ENCODE results near the gene CHRNA4.

The CHRNA4 gene

DNA sequence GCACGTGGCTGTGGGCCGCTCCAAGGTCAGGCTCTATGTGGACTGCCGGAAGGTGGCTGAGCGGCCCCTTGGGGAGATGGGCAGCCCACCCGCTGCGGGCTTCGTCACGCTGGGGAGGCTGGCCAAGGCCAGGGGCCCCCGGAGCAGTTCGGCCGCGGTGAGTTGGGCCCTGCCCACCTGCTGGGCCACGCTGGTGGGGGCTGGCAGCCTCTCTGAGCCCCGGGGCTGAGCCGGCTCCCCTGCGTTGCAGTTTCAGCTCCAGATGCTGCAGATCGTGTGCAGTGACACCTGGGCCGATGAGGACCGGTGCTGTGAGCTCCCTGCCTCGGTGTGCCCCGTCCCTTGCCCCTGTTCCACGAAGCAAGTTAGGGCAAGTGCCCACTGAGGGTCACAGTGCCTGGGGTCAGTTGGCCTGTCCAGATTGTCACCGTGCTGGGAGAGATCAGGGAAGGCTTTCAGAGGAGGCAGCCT is 41.1 kb downstream of the CHRNA4 start:
- no peak for DNase-seq (ENCODE audit: low read depth)

DNA sequence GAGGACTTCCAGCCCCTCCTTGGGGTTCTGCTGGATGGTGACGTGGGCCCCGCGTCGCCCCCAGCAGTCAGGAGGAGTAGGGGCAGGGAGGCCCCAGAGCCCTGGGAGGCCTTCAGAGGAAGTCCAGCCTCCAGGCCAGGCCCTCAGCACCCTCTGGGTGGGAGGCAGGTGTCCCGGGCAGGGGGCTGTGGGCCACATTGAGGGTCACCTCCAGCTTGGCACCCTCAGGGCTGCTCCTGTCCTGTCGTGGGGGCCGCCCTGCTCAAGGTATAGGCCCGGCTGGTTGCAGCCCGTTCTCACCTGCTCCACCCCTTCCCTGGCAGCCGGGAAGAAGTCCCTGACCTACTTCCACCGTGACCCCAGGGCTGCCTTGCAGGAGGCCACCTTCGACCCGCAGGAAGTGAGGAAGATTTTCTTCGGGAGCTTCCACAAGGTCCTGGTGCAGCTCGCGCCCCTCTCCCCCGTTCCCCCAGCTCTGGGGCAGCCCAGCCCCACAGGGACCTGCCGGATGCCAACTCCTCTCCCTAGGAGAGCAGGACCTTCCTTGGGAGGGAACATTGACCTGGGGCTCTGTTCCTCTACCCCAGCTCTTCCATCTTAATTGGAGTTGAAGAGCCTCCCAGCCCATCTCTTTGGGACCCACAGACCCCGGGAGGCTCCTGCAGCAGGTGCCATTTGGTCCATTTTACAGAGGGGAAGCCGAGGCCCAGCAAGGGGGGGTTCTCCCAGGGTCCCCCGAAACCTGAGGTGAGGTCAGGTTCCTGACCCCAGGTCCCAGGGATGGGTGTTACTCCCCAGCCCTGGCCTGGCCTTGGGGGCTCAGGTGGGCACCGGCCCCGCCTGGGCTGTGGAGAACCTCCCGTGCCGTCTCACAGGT is 41.7 kb downstream of the CHRNA4 start:
- no peak for DNase-seq (ENCODE audit: low read depth)

DNA sequence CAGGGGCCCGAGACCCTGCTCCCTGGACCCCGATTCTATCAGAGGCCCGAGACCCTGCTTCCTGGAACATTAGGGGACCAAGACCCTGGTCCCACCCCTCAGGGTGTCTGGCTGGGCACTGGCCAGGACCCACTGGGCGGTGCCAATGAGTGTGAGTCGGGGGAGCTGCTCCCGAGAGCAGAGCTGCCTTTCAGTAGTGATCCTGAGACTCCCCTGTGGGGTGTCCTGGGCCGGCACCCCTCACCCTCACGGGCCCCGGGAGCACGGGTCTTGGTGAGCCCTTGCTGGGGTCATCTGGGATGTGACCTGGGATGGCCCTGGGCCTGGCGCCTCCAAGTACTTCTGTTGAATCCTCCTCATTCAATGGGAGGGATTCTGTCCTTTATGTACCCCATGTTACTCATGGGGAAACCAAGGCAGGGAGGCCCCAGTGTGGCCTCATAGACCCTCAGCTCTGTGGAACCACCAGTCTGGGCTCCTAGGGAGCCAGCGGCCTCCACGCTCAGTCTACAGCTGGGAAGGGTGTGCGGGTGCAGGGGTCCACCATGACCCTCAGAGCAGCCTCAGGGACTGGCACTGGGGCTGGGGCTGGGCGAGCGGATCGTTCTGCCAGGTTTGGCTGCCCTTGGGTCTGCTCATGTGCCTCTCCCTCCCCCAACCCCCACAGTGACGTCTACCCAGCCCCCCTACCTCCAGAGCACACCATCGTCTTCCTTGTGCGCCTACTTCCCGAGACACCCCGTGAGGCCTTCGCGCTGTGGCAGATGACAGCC is 42.6 kb downstream of the CHRNA4 start:
- no peak for DNase-seq (ENCODE audit: low read depth)

DNA sequence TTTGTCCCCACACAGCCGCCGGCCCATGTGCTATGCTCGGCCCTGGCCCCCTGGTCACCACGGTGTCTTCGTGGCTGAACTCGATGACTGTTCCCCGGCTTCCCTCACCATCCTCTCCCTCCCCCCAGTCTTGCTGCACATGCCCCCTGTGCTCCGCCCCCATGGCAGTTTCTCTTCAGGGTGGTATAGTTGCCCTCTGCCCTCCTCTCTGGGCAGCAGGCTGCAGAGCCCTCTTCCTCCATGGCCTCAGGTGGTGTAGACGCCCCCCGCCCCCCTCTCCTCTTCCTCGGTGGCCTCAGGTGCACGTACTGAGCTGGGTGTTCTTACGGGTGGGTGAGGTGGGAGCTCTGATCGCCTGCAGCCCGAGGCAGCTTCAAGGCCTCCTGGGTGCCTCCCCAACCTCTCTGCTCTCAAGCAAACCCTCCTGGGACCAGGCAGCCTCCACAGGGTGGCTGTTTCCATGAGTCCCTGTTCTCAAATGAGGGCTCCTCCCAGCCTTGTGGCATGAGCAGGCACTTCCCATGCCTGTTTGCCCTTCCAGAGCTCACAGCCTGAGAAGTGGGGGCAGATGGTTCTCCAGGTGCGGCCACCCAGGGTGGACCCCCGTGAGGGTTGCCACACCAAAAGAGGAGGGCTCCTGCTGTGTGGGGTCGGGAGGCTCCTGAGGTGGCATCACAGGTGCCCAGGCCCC is 43.4 kb downstream of the CHRNA4 start:
- DNase-seq (ENCODE audit: low read depth): no peak

DNA sequence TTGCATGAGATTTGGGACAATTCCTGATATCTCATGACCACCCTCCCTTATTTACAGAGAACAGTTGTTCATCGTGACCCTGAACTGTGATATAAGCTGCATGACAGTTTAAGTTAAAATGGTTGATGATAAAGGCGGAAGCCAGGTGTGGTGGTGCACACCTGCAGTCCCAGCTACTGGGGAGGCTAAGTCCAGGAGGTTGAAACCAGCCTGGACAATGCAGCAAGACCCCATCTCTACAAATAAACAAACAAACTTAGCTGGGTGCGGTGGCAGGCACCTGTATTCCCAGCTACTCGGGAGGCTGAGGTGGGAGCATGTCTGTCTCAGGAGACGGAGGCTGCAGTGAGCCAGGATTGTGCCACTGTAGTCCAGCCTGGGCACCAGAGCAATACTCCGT is 44.1 kb downstream of the CHRNA4 start:
- no peak for DNase-seq (ENCODE audit: low read depth)

DNA sequence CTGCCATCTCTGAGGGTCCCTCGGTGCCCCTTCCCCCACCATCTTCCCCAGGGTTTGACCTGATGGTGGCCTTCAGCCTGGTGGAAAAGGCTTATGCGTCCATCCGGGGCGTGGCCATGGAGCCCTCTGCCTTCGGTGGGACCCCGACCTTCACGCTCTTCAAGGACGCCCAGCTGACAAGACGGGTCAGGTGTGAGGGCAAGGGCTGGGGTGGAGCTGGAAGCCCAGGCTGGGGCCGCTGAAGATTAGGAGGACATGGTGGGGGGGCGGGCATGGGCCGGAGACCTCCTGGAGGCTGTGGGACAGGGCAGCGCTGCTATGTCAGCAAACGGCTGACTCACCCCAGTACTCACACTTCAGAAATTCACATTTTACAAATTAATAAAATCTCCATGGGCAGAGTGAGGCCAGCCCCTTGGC is 44.6 kb downstream of the CHRNA4 start:
- DNase-seq (ENCODE audit: low read depth): no peak

DNA sequence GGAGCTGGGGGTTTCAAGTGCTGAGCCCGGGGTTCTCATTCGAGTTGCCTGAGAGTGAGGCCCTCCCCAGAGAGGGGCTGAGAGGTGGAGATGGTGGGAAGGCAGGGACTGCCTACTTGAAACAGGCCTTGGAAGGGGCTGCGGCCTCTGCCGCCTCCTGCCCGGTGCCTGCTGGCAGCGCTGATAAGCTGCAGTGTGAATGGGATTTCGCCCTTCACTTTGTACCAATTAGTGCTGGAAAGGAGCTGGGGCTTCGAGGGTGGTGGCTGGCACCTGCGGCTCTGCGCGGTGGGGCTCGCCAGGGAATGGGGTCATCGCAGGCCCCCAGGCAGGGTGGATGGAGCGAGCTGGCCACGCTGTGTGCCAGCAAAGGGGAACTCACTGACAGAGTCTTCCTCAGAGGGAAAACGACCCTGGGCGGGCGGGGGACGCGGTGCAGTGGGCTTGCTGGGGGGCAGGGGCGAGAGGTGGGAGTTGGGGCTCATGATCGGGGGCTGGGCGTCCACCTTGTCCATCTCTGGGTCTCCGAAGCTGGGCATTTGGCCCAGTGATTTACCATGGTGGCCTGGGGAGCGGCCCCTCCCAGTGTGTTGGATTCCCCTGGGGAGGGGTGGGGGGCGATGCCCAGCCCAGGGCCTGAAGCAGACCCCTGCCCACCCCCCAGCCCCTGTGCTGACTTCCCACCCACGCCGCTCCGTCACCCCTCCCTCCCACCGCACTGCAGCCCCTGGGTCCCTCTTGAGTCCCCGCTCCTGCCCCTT is 45.2 kb downstream of the CHRNA4 start:
- DNase-seq (ENCODE audit: low read depth): no peak

DNA sequence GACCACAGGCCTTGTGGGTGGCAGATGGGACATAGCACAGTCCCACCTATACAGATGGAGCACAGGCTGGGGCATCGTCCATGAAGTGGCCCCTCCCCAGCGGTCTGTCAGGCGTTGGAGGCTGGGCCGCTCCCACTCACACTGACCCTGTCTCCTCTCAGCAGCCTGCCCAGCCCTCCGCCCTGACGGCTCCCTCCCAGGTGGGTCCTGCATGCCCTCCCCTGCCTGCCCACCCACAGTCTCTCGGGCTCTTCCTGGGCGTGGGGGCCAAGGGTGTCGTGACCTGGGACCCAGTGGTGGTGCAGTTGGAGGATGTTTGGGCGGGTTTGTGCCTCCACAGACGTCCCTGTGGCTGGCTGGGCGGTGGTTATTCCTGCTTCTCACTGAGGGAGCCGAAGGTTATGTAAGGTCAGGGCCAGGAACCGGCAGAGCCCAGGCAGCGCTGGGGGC is 45.9 kb downstream of the CHRNA4 start:
- no peak for DNase-seq (ENCODE audit: low read depth)

DNA sequence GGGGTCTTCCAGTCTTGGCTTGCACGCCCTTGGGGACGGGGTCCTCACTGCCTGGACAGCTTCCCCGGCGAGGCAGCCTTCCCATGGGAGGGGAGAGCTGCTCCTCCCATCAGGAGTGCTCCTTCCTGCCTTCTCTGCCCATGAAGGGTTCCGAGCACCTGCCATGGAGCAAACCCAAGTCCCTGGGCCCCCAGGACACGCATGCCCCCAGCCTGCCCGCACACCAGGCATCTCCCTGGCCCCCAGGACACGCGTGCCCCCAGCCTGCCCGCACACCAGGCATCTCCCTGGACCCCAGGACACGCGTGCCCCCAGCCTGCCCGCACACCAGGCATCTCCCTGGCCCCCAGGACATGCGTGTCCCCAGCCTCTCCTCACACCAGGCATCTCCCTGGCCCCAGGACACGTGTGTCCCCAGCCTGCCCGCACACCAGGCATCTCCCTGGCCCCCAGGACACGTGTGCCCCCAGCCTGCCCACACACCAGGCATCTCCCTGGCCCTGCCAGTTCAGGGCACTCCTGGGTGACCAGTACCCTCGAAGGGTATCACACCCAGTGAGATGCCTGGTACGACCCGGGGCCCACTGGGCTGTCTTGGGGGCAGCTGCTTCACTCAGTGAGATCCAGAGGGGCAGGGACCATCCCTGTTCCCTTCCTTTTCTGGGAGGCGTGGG is 46.4 kb downstream of the CHRNA4 start:
- DNase-seq (ENCODE audit: low read depth): no peak

DNA sequence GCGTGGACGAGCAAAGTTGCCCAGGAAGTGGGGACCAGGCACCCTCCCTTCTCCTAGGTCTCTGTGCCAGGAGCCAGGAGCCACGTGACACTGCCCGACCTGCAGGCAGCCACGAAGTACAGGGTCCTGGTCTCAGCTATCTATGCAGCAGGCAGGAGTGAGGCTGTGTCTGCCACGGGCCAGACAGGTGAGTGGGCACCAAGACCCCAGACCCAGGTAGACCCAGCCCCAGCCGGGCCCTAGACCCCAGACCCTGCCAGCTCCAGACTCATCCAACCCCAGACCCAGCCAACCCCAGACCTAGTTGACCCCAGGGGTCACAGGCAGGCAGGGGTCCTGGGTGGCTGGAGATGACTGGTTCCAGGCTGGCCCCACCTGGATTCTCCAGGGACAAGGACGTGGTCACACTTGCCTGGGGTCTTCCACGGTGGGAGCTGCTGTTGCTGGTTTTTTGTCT is 47.1 kb downstream of the CHRNA4 start:
- no peak for DNase-seq (ENCODE audit: low read depth)

DNA sequence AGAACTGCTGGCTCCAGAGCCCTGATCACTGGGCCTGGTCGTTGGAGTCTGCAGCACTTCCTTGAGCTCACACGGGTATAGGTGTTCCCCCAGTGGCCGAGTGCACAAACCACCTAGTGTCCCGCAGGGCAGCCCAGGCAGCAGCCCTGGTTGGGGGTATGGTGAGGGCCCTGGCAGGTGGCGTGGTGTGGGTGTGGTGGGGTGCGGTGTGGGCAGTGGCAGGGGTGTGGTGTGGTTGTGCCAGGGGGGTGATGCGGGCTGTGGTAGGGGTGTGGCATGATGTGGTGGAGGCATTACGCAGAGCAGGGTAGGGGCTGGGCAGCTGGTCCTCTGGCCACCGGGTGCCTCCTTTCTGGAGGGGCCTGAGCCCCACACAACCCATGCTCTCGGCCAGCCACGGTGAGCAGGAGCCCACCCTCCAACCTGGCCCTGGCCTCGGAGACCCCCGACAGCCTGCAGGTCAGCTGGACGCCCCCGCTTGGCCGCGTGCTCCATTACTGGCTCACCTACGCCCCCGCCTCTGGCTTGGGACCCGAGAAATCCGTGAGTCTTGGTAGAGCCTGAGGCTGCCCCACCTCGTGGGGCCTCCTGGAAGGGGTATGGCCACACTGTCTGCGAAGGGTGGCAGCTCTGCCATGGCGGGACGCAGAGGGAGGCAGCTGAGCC is 47.7 kb downstream of the CHRNA4 start:
- DNase-seq (ENCODE audit: low read depth): no peak

DNA sequence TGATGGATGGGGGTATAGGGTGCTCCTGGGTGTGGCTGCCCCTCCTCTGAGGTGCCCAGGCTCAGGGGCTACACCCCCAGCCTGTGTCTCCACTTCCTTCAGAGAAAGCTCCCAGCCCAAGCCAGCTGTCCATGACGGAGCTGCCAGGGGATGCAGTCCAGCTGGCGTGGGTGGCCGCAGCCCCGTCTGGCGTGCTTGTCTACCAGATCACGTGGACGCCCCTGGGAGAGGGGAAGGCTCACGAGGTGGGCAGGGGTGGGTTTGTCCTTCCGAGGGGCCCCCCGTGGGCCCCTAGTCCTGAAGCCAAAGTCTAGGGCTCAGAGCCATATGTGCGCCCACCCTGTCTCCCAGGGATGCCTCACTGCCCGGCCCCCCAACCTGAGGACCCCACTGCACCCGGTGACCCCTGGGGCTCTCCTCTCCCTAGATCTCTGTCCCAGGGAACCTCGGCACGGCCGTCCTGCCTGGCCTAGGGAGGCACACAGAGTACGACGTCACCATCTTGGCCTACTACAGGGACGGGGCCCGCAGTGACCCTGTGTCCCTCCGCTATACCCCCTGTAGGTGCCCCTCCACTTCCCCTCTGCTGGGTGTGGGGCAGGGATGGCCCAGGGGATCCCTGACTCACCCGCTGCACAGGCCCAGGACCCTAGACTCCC is 48.3 kb downstream of the CHRNA4 start:
- no peak for DNase-seq (ENCODE audit: low read depth)

DNA sequence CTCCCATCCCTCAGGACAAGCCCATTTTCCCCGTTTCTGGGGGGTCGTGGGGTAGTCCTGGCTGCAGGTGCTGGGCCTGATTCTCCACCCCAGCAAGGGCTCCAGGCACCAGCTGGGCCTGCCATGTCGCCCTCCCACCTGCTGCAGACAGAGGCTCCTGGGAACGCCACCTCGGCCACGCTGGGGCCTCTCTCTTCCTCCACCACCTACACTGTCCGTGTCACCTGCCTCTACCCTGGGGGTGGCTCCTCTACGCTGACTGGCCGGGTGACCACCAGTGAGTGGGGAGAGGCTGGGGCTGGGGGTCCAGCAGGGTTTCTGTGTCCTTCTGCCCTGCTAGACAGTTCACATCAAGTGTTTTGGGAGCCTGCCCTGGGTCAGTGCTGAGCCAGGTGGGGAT is 48.9 kb downstream of the CHRNA4 start:
- no peak for DNase-seq (ENCODE audit: low read depth)

DNA sequence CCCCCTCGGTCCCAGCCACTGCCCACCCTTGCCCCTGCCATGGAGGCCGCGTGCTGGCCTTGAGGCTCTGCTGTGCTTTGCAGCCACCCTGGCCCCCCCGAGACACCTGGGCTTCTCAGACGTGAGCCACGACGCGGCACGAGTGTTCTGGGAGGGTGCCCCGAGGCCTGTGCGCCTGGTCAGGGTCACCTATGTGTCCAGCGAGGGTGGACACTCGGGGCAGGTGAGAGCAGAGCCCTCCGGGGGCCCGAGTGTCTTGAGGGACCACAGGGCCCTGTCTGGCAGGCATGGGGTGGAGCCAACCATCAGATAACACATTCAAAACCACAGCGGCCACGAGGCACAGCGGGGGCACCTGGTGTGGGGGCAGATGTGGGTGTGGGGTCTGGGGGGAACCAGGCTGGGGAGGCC is 49.3 kb downstream of the CHRNA4 start:
- DNase-seq (ENCODE audit: low read depth): no peak

DNA sequence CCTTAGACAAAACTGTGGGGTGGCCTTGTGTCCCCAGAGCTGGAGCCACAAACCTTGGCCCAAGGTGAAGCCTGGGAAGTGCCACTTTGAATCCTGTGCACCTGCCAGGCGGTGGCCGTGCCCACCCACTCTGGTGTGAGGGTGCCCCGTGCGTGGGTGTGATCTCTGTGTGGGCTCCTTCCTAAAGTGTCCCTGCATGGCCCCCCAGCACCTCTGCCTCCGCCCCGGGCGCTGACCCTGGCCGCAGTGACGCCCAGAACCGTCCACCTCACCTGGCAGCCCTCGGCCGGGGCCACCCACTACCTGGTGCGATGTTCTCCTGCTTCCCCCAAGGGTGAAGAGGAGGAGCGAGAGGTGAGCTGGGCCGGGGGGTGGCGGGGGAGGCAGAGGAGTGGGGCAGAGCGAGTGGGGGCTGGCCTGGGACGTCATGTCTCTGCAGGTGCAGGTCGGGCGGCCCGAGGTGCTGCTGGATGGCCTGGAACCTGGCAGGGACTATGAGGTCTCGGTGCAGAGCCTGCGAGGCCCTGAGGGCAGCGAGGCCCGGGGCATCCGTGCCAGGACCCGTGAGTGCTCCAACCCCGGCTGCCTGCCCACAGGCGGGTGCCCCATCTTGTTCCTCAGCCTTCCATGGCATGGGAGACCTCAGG is 49.8 kb downstream of the CHRNA4 start:
- no peak for DNase-seq (ENCODE audit: low read depth)

DNA sequence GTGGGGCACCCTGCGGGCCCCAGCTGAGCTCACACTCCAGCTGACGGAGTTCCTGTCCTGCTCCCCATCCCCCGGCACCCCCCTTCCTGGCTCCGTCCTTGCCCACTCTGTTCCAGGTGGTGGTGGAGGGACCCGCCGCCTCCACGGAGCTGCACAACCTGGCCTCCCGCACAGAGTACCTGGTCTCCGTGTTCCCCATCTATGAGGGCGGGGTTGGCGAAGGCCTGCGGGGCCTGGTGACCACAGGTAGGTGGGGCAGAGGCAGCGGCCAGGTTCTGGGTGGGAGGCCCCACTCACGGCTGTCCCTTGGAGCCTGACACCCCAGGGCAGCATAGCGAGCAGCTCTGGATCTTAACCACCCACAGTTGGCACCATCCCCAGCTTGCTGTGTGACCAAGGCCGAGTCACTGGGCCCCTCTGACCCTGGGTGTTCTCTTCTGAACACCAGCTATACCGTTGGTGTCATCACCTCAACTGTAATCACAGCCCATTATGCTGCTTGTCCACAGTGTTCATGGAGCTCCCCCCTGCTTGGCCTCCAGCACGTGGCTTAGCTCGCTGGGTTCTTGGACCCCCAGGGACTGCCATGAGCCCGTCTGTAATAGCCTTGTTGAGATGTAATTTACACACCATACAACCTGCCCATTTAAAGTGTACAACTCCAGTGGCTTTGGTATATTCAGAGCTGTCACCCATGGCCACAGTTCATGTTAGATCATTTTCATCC is 50.7 kb downstream of the CHRNA4 start:
- DNase-seq (ENCODE audit: low read depth): no peak

DNA sequence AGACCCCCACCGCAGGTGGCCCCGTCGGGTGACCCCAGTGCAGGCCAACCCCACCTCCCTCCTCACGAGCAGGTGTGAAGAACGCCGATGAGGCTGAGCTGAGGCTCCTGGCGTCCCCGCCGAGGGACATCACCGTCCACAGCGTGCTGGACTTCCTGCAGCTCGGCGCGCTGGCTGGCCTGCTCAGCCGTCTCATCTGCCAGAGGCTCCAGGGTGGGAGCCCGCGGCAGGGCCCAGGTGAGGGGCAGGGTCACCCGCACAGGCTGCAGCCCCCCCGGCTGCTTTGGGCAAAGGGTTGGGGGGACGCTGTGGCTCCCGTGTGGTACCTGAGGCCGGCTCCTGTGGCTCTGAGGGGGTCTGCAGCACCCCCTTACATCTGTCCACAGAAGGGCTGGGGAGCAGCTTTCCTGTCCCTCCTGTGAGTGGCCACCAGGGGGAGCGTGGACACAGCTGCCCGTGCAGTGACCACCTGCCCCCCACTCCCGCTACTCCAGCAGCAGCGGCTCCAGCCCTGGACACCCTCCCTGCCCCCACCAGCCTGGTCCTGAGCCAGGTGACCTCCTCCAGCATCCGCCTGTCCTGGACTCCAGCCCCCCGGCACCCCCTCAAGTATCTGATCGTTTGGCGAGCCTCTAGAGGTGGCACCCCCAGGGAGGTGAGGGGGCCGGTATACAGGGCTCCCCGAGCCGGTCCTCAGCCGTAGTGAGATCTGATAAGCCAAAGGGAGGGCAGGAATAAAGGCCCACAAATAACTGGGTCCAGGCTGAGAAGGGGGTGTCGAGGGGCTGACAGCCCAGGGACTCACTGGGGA is 51.7 kb downstream of the CHRNA4 start:
- DNase-seq (ENCODE audit: low read depth): peak; percentile 19

All from stimulated activated CD8-positive, alpha-beta memory T cell treated with anti-CD3 and anti-CD28 coated beads, Interleukin-4, amount 100 ng/mL, for 24 hours (primary cell).